Stimulated activated naive CD4-positive, alpha-beta T cell treated with Interleukin-2 at 50 U/mL for 16 hours (primary cell): Measurements from ENCODE around the gene ADGRG4.

Source experiments
- DNase-seq: peaks from one replicate; lab custom pipeline; 2025; lab: John Stamatoyannopoulos, UW

Gene ADGRG4

DNA sequence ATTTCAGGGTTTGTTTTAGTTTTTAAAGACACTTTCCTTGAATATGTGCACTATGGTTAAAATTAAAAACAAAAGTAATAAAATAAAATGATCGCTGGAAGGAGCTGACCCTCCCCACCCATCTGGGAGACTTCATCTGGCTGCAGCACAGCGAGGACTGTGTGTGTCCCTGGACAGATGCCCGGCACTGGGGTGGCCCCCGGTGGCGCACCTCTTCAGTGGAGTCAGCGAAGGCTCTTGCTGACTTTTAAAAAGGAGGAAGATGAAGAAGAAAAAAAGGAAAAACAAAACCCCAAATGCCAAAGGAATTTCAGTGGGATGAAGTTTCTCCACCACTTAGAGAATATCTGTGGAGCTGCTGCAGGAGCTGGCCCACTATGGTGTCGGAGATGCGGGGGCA lies 5.4 kb upstream of the ADGRG4 start:
- DNase-seq, result no peak

DNA sequence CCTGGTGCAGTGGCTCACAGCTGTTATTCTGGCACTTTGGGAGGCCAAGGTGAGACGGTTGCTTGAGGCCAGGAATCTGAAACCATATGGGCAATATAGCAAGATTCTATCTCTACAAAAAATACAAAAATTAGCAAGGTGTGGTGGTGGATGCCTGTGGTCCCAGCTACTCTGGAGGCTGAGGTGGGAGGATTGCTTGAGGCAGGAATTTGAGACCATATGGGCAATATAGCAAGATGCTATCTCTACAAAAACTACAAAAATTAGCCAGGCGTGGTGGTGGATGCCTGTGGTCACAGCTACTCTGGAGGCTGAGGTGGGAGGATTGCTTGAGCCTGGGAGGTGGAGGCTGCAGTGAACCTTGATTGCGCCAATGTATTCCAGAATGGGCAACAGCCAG lies 2.3 kb downstream of the ADGRG4 start:
- DNase-seq, result no peak

DNA sequence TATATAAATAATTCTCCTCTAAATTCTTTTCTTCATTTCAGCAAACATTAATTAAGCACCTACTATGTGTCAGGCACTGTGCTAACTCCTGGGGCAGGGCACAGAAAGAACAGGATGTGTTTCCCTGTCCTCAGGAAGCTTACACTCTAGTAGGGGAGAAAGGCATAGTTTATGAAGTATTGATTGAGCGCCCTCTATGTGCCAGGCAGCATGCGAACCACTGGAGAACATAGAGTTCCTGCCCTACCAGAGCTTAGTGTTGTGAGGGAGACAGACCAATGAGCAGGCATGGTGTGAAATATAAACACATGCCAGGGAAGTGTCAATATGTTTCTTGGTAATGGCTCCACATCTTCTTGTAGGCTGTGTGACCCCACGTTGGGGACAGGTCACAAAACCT lies 3.7 kb downstream of the ADGRG4 start:
- DNase-seq, result no peak

DNA sequence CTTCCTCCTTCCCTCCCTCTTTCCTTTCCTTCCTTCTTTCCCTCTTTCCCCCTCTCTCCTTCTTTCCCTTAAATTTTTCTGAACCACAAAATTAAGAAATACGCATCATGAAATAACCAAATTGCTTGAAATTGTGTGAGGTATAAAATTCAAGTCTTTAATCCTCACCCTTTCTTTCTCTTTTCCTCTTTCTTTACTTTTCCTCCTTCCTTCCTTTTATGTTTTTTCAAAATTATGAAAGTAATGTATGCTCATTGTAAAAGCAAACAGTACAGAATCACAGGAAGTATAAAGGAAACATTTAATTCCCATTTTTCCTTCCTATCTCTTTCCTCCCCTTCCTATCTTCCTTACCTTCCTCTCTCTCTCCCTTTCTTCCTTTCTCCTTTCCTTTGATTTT lies 5.4 kb downstream of the ADGRG4 start:
- DNase-seq, result no peak

DNA sequence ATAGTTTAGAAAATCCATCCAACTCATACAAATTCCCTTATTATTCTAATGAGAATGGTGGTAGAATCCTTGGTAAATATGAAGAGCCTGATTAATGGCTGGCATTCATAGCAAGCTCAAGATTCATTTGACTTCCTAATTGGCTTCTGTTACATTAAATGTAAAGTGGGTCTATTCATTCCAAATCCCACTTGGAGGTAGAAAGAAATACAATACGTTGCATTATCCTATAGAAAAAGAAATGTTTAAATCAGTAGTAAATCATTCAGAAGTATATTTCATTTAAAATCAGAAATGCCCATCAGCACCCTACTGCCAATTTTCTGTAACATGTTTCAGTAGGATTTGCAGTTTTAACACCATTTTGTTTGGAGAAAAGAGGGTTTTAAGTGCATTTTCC lies 6.7 kb downstream of the ADGRG4 start:
- DNase-seq, result no peak

DNA sequence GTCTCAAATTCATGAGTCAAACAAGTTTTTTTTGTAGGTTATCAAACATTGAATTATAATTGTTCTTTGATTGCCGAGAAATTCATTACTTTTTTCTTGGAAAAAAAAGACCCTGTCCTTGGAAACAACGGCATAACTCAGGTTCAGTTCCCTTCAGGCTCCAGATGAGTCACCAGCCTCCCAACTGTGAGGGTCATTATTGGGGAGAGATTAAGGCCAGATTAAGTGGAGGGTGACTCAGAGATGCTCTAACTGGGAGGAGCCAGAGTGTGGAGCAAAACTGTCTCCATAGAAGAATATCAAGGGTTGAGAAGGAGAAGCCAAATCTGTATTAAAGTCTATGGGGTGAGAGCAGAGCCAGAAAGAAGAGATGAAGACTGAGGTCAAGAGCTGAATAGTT lies 9.6 kb downstream of the ADGRG4 start:
- DNase-seq, result no peak

DNA sequence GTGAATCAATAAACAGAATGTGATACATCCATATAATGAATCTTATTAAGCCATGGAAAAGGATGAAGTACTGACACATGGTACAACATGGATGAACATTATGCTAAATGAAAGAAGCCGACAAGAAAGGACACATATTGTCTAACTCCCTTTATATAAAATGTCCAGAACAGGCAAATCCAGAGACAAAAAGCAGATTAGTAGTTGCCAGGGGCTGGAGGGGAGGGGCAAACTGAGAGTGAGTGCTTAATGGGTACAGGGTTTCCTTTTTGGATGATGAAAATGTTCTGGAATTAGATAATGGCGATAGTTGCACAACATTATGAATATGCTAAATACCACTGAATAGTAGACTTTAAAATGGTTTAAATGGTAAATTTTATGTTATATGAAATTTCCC lies 17.4 kb downstream of the ADGRG4 start:
- no peak for DNase-seq

DNA sequence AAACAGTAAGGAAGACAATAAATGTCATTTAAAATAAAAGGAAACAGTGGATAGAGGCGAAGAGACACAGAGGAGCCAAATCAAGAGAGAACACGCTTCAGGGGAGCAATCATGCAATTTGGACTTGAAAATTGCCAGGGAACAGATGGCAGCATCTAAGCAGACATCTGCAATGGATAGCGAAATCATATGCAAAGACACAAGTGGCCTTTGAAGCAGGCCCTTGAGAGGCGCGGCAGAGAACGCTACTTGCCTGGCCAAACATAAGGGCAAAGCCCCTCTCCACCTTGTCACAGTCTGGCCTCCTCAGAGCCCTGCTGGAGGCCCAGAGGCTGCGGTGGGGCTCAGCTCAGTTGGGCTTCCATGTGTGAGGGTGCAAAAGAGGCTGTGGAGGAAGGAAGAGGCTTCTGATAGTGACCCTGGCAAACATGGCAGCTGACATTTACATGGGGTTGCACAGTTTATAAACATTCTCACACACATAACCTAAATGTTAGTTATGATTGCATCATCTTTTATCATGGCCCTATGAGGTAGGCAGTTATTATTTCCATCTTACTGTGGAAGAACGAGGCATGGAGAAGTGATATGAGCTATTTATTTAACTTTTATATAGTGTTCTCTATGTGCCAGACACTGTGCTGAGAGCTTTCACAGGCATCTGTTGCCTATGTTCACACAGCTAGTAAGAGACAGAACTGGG lies 18.3 kb downstream of the ADGRG4 start:
- DNase-seq, result no peak

DNA sequence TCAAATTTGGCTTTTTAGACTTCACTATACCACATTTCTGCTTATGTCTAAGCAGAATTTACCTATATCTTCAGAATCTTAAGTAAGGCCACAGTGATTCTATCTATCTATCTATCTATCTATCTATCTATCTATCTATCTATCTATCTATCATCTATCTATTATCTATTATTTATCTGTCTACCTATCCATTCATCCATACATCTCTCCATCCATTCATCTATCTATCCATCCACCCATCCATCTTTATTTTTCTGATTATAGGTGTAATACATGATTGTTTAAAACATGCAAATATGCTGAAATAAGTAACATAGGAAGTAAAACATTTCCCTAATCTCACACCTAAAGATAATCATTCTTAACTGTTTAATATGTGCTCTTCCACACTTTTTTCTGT lies 18.8 kb downstream of the ADGRG4 start:
- DNase-seq, result no peak

DNA sequence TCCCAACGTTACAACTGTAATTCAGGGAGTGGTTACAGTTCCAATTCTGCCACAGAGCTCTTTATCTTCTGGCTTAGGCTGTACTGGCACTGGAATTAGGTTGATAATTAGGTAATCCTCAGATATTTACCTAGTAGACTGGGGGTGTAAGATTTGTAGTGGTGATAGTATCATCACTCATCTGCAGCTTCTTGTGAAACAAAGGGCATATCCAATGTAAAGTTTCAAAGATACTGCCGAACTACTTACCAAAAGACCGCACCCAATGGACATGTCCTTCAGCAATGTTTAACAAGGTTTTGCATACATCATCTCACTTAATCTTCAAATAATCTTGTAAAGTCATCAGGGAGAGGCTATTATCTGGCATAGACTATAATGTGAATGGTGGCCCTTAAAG lies 20.8 kb downstream of the ADGRG4 start:
- DNase-seq, result no peak

DNA sequence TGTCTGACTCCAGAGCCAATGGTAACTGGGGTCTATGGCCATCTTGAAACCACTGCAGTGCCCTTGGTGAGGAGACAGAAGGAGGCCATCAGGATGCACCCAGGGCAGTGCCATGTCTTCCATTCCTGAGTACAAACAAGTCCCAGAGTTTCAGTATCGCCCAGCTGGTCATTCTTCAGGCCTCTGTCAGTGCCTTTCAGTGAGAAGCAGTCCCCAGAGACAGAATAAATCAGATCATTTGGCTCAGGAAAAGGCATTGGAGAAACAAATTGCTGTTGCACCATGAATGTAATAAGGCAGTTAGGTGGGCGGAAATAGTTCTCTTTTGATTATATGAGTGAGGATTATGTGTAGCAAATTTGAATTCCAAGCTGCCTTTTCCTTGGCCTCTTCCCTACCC lies 21.3 kb downstream of the ADGRG4 start:
- no peak for DNase-seq

DNA sequence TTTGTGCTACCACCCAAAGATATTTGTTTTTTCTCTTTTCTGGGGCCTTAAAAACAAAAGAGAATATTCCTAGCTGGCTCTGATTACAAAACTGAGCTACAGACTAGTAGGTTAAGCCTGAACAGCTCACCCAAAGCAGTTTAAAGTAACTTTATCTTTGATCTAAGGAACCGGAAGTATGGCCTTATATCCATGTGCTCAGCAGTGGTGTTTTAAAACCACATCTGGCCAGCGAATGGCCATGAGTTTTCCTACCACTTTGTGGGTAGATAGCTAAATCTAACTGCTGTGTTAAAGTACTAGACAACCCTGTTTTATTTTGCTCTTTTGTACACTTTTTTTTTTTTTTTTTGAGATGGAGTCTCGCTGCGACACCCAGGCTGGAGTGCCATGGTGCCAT lies 24.6 kb downstream of the ADGRG4 start:
- DNase-seq, result no peak

DNA sequence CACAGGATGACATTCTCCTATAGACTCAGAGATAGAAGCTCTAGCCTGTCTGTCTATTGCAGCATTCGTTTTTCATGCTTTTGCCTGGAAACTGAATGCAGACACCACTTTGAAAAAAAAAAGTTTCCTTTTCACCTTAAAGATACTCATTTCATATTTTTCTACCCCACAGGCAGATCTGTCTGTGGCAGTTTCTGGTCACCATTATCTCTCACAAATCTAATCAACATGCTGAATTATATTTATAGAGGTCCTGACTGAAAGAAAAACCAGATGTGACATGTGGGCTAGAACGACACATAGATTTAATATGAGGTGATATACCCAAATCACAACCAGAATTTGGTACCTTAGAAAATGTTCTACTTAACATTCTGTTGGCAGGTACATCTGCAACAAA lies 28.2 kb downstream of the ADGRG4 start:
- DNase-seq, result no peak

DNA sequence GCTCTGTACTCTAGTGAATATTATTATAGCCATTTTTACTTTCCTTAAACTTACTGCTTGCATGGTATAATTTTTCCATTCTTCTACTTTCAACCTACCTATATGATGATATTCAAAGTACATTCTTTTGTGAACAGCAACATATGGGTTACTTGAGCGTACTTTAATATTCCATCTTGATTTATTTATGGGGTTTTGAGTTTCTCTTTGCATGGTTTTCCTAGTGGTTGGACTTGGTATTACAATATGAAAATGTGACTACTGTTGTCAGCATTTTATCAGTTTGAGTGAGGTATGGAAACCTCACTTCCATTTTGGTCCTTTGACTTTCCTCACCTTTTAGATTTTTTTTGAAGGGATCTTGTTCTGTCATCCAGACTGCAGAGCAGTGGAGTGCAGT lies 35.9 kb downstream of the ADGRG4 start:
- no peak for DNase-seq

DNA sequence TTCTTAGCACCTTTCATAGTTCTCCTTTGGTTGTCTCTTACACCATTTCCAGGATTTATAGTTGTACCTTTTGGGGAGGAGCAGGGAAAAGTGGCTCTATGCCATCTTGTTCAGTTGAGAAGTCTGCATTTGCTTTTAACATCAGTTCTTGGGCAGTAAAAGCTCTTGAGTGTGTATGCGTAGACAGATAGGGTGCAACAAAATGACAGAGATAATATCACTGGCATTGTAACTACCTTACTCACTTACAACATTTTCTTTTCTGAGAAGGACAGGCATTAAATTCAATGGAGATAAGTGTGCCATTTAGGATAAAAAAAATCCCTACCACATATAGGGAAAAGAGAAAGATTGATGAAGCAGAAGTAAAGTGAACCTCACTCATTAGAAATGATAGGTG lies 38.9 kb downstream of the ADGRG4 start:
- no peak for DNase-seq

DNA sequence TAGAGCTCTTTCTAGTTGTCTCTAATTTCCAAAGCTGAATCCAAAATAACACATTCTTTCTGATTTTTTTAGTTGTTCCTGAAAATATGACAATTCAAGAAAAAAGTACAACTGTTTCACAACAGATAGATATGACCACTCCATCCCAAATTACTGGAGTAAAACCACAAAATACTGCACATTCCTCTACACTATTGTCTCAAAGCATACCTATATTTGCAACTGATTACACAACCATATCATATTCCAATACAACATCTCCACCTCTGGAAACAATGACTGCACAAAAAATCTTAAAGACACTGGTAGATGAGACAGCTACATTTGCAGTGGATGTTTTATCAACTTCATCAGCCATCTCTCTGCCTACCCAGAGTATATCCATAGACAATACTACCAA lies 43.6 kb downstream of the ADGRG4 start:
- no peak for DNase-seq

DNA sequence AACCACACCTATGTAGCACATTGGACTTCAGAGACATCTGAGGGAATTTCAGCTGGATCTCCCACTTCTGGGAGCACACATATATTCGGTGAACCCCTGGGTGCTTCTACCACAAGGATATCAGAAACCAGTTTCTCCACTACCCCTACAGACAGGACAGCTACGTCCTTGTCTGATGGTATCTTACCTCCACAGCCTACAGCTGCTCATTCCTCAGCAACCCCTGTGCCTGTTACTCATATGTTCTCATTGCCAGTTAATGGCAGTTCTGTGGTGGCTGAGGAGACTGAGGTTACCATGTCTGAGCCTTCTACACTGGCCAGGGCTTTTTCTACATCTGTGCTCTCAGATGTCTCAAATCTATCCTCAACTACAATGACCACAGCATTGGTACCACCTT lies 45.7 kb downstream of the ADGRG4 start:
- DNase-seq, result no peak

DNA sequence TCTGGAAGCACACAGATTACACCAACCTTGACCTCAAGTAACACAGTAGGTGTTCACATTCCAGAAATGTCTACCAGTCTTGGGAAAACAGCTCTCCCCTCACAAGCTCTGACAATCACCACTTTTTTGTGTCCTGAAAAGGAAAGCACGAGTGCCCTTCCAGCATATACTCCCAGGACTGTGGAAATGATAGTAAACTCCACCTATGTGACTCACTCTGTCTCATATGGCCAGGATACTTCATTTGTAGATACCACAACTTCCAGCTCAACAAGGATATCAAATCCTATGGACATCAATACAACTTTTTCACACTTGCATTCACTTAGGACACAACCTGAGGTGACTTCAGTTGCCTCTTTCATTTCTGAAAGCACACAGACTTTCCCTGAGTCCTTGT lies 46.9 kb downstream of the ADGRG4 start:
- no peak for DNase-seq

DNA sequence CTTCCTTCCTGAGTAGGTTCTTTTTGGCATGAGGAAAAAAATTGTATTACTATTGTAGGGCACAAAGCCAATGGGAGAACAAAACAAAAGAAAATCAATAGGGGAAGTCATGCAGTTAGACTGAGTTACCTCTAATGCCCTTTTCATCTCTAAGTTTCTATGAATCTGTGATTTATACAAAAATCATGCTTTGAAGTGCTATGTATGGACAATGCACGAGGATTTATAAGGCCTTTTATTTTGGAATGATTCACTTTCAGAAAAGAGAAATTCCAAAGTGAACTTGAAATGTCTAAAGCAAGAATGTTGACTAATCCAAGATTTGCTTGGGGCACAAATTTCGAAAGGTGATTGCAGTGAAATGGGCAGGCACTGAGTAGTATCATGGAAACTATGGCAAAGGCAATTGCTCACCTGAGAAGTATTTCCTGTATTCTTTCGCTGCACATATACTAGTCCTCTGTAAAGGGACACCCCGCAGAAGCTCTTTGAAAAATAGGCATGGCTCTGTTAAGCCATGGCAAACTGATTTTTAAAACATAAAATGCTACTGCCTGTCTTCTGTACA lies 52.8 kb downstream of the ADGRG4 start:
- DNase-seq, result no peak

DNA sequence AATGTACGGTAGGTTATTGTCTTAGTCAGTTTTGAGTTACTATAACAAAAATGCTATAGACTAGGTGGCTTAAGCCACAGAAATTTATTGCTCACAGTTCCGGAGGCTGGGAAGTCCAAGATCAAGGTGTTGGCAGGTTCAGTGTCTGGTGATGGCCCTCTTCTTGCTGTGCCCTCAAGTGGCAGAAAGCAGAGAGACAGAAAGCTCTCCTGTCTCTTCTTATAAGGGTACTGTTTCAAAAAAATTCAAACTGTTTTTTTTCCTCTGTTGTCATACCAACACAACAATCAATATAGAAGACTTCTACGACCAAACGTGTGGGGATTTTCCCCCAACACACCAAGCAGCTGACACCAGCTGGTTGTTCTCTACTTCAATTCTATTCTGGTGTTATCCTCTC lies 53.4 kb downstream of the ADGRG4 start:
- no peak for DNase-seq

DNA sequence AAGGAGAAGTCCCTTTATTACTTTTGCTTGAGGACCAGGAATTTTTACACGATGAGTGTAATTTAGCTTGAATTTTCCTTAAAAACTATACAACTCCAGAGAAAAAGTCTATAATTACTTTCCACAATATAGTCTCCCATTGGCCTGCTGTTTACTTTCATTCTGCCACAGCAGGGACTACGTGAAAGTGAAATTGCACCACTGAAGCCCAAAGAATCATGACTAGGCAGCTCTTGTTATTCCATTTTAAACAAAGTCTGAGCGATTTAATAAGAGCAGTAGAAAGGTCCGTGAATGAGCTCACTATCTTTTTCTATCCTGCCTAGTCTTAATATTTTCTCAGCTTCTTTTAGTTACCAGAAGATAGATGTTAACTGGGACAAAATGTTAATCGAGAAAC lies 68.6 kb downstream of the ADGRG4 start:
- DNase-seq, result no peak

DNA sequence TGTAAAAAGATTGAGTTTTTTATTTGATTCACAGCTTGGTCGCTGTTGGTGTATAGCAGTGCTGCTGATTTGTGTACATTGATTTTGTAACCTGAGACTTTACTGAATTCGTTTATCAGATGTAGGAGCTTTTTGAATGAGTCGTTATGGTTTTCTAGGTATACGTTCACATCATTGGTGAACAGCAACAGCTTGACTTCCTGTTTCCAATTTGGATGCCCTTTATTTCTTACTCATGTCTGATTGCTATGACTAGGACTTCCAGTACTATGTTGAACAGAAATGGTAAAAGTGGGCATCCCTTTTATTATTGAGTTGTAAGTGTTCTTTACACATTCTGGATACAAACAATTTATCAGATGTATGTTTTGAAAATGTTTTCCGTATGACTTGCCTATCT lies 76.0 kb downstream of the ADGRG4 start:
- no peak for DNase-seq

DNA sequence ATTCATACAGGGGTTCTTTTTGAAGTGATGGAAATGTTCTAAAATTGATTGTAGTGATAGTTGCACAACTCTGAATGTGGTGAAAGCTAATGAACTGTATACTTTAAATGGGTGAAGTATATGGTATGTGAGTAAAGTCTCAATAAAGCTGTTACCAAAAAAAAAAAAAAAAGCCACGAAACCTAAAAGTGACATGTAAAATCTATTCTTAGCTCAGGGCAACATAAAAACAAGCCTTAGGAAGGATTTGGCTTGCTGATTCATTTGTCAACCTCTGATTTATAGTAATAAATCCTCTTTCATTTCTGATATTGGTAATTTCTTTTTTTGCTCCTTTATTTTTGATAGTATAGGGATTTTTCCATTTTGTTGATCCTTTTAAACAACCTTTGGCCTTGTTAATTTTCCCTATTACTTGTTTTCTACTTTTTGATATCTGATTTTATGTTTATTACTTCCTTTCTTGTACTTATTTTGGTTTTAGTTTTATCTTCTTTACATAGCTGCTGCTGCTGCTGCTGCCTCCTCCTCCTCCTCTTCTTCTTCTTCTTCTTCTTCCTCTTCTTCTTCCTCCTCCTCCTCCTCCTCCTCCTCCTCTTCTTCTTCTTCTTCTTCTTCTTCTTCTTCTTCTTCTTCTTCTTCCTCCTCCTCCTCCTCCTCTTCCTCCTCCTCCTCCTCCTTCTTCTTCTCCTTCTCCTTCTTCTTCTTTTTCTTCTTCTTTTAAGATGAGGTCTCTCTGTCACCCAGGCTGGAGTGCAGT lies 79.4 kb downstream of the ADGRG4 start:
- no peak for DNase-seq

DNA sequence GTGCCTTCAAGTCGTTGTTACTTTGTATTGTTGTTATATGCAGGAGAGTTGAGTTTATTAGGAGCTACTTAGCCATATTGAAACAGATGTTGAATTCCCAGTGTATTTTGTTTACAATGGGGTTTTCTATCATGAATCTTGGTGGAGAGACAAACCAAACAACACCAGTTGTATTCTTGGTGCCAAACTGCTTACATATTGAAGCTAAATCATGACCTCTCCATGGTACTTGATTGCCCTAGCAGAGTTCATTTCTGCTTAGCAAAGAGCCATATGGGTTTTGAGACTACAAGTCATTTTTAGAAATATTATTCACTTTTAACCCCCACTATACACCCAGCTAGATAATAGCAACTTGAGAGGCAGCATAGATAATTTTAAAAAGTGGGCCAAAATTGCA lies 85.4 kb downstream of the ADGRG4 start:
- DNase-seq, result no peak
